Trophoblast cell (in vitro differentiated cells and primary cell): Measurements from ENCODE around the gene PPEF1.
"Not testable (repeated sequence)": the region's sequence is repeated elsewhere in the genome, so short reads cannot be mapped to it uniquely, and the experiment has no call there.

ENCODE experiments used
- DNase-seq, 2 donors: peaks; one replicate each; pipeline ENCODE4 v3.0.0-alpha.2; 2016
- H2AFZ ChIP-seq: 2 replicates; pipeline ENCODE4 v1.6.1; 2013; ENCODE audit warnings: low read length, moderate library complexity, mild to moderate bottlenecking; ENCODE audit not compliant: insufficient read depth, poor library complexity
- H2AK5ac ChIP-seq: 2 replicates; pipeline ENCODE4 v1.6.1; 2013; ENCODE audit warnings: mild to moderate bottlenecking, low read length
- H2BK120ac ChIP-seq: 2 replicates; pipeline ENCODE4 v1.6.1; 2013; ENCODE audit warnings: low read length, mild to moderate bottlenecking, moderate library complexity; ENCODE audit not compliant: insufficient read depth, poor library complexity
- H2BK12ac ChIP-seq: 2 replicates; pipeline ENCODE4 v1.6.1; 2013; ENCODE audit warnings: mild to moderate bottlenecking, low read length, moderate library complexity
- H2BK5ac ChIP-seq: 2 replicates; pipeline ENCODE4 v1.6.1; 2013; ENCODE audit warnings: low read length, low read depth, moderate library complexity, mild to moderate bottlenecking; ENCODE audit not compliant: poor library complexity
- H3K14ac ChIP-seq: 2 replicates; pipeline ENCODE4 v1.6.1; 2013; ENCODE audit warnings: mild to moderate bottlenecking, low read length
- H3K18ac ChIP-seq: 2 replicates; pipeline ENCODE4 v1.6.1; 2013; ENCODE audit warnings: mild to moderate bottlenecking, low read length
- H3K23ac ChIP-seq: 2 replicates; pipeline ENCODE4 v1.6.1; 2013; ENCODE audit warnings: low read length
- H3K27ac ChIP-seq: 2 replicates; pipeline ENCODE4 v1.5.1; 2013; ENCODE audit warnings: low read depth, mild to moderate bottlenecking, inconsistent platforms, low read length, moderate library complexity
- H3K27me3 ChIP-seq: 2 replicates; pipeline ENCODE4 v1.6.1; 2013; ENCODE audit warnings: inconsistent platforms, mild to moderate bottlenecking, low read length, moderate library complexity; ENCODE audit not compliant: insufficient read depth
- H3K36me3 ChIP-seq, 2 experiments: 1 replicate in 1 of 2; 2 replicates in 1 of 2; pipeline ENCODE4 v1.6.1; 2013; ENCODE audit warnings: low read length in 2 of 2, mild to moderate bottlenecking in 2 of 2, moderate library complexity in 1 of 2; ENCODE audit not compliant: insufficient read depth in 2 of 2, control insufficient read depth in 1 of 2
- H3K4ac ChIP-seq: 2 replicates; pipeline ENCODE4 v1.6.1; 2013; ENCODE audit warnings: low read depth, mild to moderate bottlenecking, low read length, moderate library complexity
- H3K4me1 ChIP-seq, 2 experiments: 1 replicate in 1 of 2; 2 replicates in 1 of 2; pipeline ENCODE4 v1.6.1; 2013; ENCODE audit warnings: low read length in 2 of 2, mild to moderate bottlenecking in 2 of 2, moderate library complexity in 1 of 2; ENCODE audit not compliant: insufficient read depth in 2 of 2, control insufficient read depth in 1 of 2
- H3K4me2 ChIP-seq: 2 replicates; pipeline ENCODE4 v1.6.1; 2013; ENCODE audit warnings: inconsistent platforms, mild to moderate bottlenecking, low read length, moderate library complexity
- H3K4me3 ChIP-seq: 2 replicates; pipeline ENCODE4 v1.5.1; 2013; ENCODE audit warnings: mild to moderate bottlenecking, low read depth, low read length, inconsistent platforms
- H3K79me1 ChIP-seq: one replicate; pipeline ENCODE4 v1.6.1; 2013; ENCODE audit warnings: low read length
- H3K79me2 ChIP-seq: 2 replicates; pipeline ENCODE4 v1.6.1; 2013; ENCODE audit warnings: low read length, mild to moderate bottlenecking; ENCODE audit not compliant: control insufficient read depth, insufficient read depth, poor library complexity
- H3K9ac ChIP-seq: 2 replicates; pipeline ENCODE4 v1.6.1; 2013; ENCODE audit warnings: mild to moderate bottlenecking, low read length
- H3K9me3 ChIP-seq: 2 replicates; pipeline ENCODE4 v1.6.1; 2013; ENCODE audit warnings: low read depth, mild to moderate bottlenecking, control low read depth, inconsistent platforms, low read length; ENCODE audit not compliant: insufficient read depth
- H4K12ac ChIP-seq: 2 replicates; pipeline ENCODE4 v1.6.1; 2013; ENCODE audit warnings: low read depth, mild to moderate bottlenecking, low read length, moderate library complexity
- H4K8ac ChIP-seq: 2 replicates; pipeline ENCODE4 v1.6.1; 2013; ENCODE audit warnings: low read depth, mild to moderate bottlenecking, low read length, moderate library complexity
- H4K91ac ChIP-seq: one replicate; pipeline ENCODE4 v1.6.1; 2013; ENCODE audit warnings: low read depth, mild to moderate bottlenecking, low read length, moderate library complexity
- WGBS: extraction: QIAGEN DNeasy Blood & Tissue Kit; methylation state at CpG from one replicate; pipeline ENCODE4 v1.1.7; 2013; ENCODE audit warnings: missing lambda C conversion rate; ENCODE audit not compliant: insufficient read length, insufficient coverage; ENCODE audit errors: extremely low coverage; 5-methylcytosine and 5-hydroxymethylcytosine counted together

The PPEF1 gene

GRCh38 chrX:18722500-18723071, 15.1 kb downstream of the PPEF1 start:
- no peak overlapping the region for H2BK12ac ChIP-seq

GRCh38 chrX:18725310-18725943, 18.0 kb downstream of the PPEF1 start:
- no peak overlapping the region for H3K4me3 ChIP-seq
- WGBS: no CpG with 5 or more reads among the region's 8 CpGs
- no peaks in the 10 kb centered on the region for H3K9me3 ChIP-seq

More at GRCh38 chrX:18722500-18723071, 15.1 kb downstream of the PPEF1 start:
- H3K4me3 ChIP-seq: no peak overlapping the region
- no peaks in the 10 kb centered on the region for H3K79me2 ChIP-seq
- H3K79me1 ChIP-seq: no peaks in the 10 kb centered on the region
- DNase-seq: no peak
- H3K4me2 ChIP-seq: no peak overlapping the region
- peaks cover 2 to 4% of the 10 kb centered on the region in 2 experiments for H3K4me1 ChIP-seq
- H2BK5ac ChIP-seq: no peak overlapping the region
- H3K23ac ChIP-seq: no peak overlapping the region
- no peak overlapping the region for H2AK5ac ChIP-seq
- H2BK120ac ChIP-seq: no peak overlapping the region
- no peak overlapping the region for H3K9ac ChIP-seq
- H4K8ac ChIP-seq: no peak overlapping the region
- no peak overlapping the region for H3K4ac ChIP-seq
- no peak overlapping the region for H3K14ac ChIP-seq
- H3K36me3 ChIP-seq: no peaks in the 10 kb centered on the region
- no peak overlapping the region for H2AFZ ChIP-seq
- no peaks in the 10 kb centered on the region for H3K27me3 ChIP-seq
- H3K9me3 ChIP-seq: no peaks in the 10 kb centered on the region
- WGBS: no CpG with 5 or more reads among the region's 10 CpGs
- H3K18ac ChIP-seq: no peak overlapping the region
- no peak overlapping the region for H4K91ac ChIP-seq
- H3K27ac ChIP-seq: no peak overlapping the region
- H4K12ac ChIP-seq: no peak overlapping the region

GRCh38 chrX:18733287-18733686, 25.8 kb downstream of the PPEF1 start:
- H4K12ac ChIP-seq: no peak overlapping the region
- no peak overlapping the region for H3K18ac ChIP-seq
- no peak overlapping the region for H3K4me3 ChIP-seq
- no peak overlapping the region for H2AFZ ChIP-seq
- no peak overlapping the region for H4K8ac ChIP-seq
- WGBS: no CpG with 5 or more reads among the region's 4 CpGs
- no peaks in the 10 kb centered on the region for H3K79me2 ChIP-seq
- H3K27me3 ChIP-seq: no peaks in the 10 kb centered on the region
- no peaks in the 10 kb centered on the region for H3K79me1 ChIP-seq
- no peaks in the 10 kb centered on the region for H3K36me3 ChIP-seq
- H2BK120ac ChIP-seq: no peak overlapping the region
- no peak overlapping the region for H3K4ac ChIP-seq
- H3K27ac ChIP-seq: no peak overlapping the region
- H3K9me3 ChIP-seq: no peaks in the 10 kb centered on the region
- no peak overlapping the region for H3K4me2 ChIP-seq
- H3K9ac ChIP-seq: no peak overlapping the region
- H2AK5ac ChIP-seq: no peak overlapping the region
- H3K23ac ChIP-seq: no peak overlapping the region
- H3K4me1 ChIP-seq: no peaks in the 10 kb centered on the region
- DNase-seq: no peak
- H2BK12ac ChIP-seq: no peak overlapping the region
- H2BK5ac ChIP-seq: no peak overlapping the region
- H4K91ac ChIP-seq: no peak overlapping the region
- H3K14ac ChIP-seq: no peak overlapping the region

More at GRCh38 chrX:18725310-18725943, 18.0 kb downstream of the PPEF1 start:
- Histone ChIP-seq H2BK120ac (no peak overlapping the region), H3K4me1 (peaks cover 2 to 4% of the 10 kb centered on the region in 2 experiments), H4K91ac (no peak overlapping the region), H4K12ac (no peak overlapping the region), H3K9ac (no peak overlapping the region), H3K18ac (no peak overlapping the region), H3K27me3 (no peaks in the 10 kb centered on the region), H3K79me2 (no peaks in the 10 kb centered on the region), H3K23ac (no peak overlapping the region), H2BK12ac (no peak overlapping the region), H3K36me3 (no peaks in the 10 kb centered on the region), H2AFZ (no peak overlapping the region), H2AK5ac (no peak overlapping the region), H3K4me2 (no peak overlapping the region), H3K14ac (no peak overlapping the region), H3K79me1 (no peaks in the 10 kb centered on the region), H4K8ac (no peak overlapping the region), H3K4ac (no peak overlapping the region), H3K27ac (no peak overlapping the region), H2BK5ac (no peak overlapping the region)
- no peak for DNase-seq

- not testable (repeated sequence) for H3K9me3 ChIP-seq, H3K79me1 ChIP-seq, DNase-seq, H2AFZ ChIP-seq, H4K91ac ChIP-seq, H3K4me1 ChIP-seq, H3K14ac ChIP-seq, H3K79me2 ChIP-seq, H3K4me2 ChIP-seq, H4K12ac ChIP-seq, H3K23ac ChIP-seq, H3K9ac ChIP-seq, H2AK5ac ChIP-seq, H2BK5ac ChIP-seq, H3K4me3 ChIP-seq, H2BK120ac ChIP-seq, H3K4ac ChIP-seq, H2BK12ac ChIP-seq, H3K27ac ChIP-seq, H3K18ac ChIP-seq, H3K27me3 ChIP-seq, H4K8ac ChIP-seq, H3K36me3 ChIP-seq
- WGBS: no CpG with 5 or more reads among the region's 6 CpGs
Measured at GRCh38 chrX:18739609-18740008, 32.2 kb downstream of the PPEF1 start.
